ENCODE measurements around the gene SNTG2. TPM values are rescaled to one million over a fixed set of nuclear protein-coding genes. Genes with fewer than 3 reads are reported as not detected.

The SNTG2 gene
- total and polyA plus RNA-seq, 2 donors (not counting 3 experiments of a cell fraction or from before 2014, with no cell fraction given) = not detected

DNA sequence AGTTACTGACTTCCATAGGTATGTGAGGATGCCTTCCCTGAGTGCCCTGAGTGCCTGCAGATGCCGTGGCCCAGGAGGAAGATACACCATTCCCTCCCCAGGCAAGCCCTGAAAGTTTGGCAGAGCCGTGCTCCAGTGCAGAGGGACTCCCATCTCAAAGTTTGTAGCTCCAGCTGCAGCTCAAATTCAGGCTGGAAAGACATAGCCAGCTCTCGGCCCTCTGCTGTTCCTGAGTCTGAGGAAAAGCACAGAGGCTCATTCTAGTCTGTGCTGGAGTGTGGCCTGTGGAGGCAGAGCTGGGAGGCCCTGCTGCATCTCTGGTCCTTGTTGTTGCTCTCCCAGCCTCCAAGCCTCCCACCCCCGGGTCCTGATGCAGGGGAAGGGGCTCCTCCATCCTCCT is 446.7 kb downstream of the SNTG2 start:
- intact Hi-C loops (cut with micrococcal nuclease) = no loop called here

More for the DNA sequence above, 446.7 kb downstream of the SNTG2 start:
- TF ChIP-seq, protein P1, sequence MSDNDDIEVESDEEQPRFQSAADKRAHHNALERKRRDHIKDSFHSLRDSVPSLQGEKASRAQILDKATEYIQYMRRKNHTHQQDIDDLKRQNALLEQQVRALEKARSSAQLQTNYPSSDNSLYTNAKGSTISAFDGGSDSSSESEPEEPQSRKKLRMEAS (IDR thresholded peaks at IDR 0.05; ENCODE audit: insufficient read depth, insufficient read length) = no peak
- TF ChIP-seq CTCF (IDR thresholded peaks at IDR 0.05; ENCODE audit: extremely low read depth in 1 of 2, insufficient read depth in 1 of 2, low read depth in 1 of 2, low read length in 2 of 2) (no peak), POLR2AphosphoS5 (IDR thresholded peaks at IDR 0.05; ENCODE audit: insufficient read depth, low read depth, low read length) (no peak), GATA2 (IDR thresholded peaks at IDR 0.05; ENCODE audit: insufficient read depth, insufficient read length, low read depth, low read length) (no peak), FOS (IDR thresholded peaks at IDR 0.05; ENCODE audit: borderline replicate concordance, insufficient read depth, low read length) (no peak), MYC (IDR thresholded peaks at IDR 0.05; ENCODE audit: low read depth, low read length) (no peak), POLR2A (IDR thresholded peaks at IDR 0.05; ENCODE audit: low read depth, low read length) (no peak)
- Histone ChIP-seq H3K4me2 (ENCODE audit: insufficient read depth, low read length) (no peak overlapping the region), H2AFZ (ENCODE audit: low read depth, low read length) (no peak overlapping the region), H3K9me1 (replicated peaks; ENCODE audit: control insufficient read depth, extremely low read depth, insufficient read depth, low read length) (no peaks in the 10 kb centered on the region), H3K9ac (replicated peaks; ENCODE audit: extremely low read depth, insufficient read depth, low read length) (no peak overlapping the region), H4K20me1 (replicated peaks; ENCODE audit: control insufficient read depth, extremely low read depth, insufficient read depth, low read length) (no peaks in the 10 kb centered on the region), H3K4me1 (ENCODE audit: control insufficient read depth, extremely low read depth, insufficient read depth, low read length) (no peaks in the 10 kb centered on the region), H3K36me3 (ENCODE audit: control insufficient read depth in 2 of 2, extremely low read depth in 1 of 2, insufficient read depth in 2 of 2, low read length in 2 of 2) (no peaks in the 10 kb centered on the region), H3K79me2 (ENCODE audit: control insufficient read depth, insufficient read depth, low read length) (no peaks in the 10 kb centered on the region), H3K4me3 (replicated peaks in 1 of 3; ENCODE audit: insufficient read depth in 1 of 3, low read depth in 1 of 3, low read length in 3 of 3) (no peak overlapping the region), H3K27ac (ENCODE audit: insufficient read depth, low read depth, low read length) (no peak overlapping the region), H3K9me3 (replicated peaks; ENCODE audit: control insufficient read depth, insufficient read depth, low read length) (peaks cover 9% of the 10 kb centered on the region), H3K27me3 (ENCODE audit: control insufficient read depth in 2 of 2, insufficient read depth in 2 of 2, low read length in 2 of 2) (no peaks in the 10 kb centered on the region)
- ChIA-PET POLR2A (no interaction called here), CTCF (no interaction called here)
- FAIRE-seq = no peak
- DNase-seq (ENCODE audit: low read depth, low spot score) = no peak
- dilution Hi-C loops (cut with MboI; ENCODE audit: extremely low pct_ligation_motif_present, low sequenced_read_pairs) = no loop called here
- BruUV-seq (replicated peaks) = no TSS peak
